ENCODE results near the gene TMC1.

DNA sequence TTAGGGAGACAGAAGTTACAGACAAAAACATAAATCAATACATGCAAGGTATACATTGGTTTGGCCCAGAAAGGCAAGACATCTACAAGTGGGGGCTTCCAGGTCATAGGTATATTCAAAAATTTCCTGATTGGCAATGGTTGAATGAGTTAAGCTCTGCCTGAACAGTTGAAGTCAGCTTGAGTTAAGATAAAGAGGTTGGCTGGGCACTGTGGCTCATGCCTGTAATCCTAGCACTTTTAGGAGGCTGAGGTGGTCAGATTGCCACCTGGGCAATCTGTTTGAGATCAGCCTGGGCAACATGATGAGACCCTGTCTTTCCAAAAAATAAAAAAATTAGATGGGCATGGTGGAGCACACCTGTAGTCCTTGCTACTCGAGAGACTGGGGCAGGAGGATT lies 16.3 kb downstream of the TMC1 start:
- TF ChIP-seq, protein P1, sequence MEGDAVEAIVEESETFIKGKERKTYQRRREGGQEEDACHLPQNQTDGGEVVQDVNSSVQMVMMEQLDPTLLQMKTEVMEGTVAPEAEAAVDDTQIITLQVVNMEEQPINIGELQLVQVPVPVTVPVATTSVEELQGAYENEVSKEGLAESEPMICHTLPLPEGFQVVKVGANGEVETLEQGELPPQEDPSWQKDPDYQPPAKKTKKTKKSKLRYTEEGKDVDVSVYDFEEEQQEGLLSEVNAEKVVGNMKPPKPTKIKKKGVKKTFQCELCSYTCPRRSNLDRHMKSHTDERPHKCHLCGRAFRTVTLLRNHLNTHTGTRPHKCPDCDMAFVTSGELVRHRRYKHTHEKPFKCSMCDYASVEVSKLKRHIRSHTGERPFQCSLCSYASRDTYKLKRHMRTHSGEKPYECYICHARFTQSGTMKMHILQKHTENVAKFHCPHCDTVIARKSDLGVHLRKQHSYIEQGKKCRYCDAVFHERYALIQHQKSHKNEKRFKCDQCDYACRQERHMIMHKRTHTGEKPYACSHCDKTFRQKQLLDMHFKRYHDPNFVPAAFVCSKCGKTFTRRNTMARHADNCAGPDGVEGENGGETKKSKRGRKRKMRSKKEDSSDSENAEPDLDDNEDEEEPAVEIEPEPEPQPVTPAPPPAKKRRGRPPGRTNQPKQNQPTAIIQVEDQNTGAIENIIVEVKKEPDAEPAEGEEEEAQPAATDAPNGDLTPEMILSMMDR (conservative IDR thresholded peaks at IDR 0.05), result no peak
- TF ChIP-seq EZH2 (IDR thresholded peaks at IDR 0.05; ENCODE audit: low read depth), result no peak

Data from PC-9 (cell line).